ENCODE results near the gene MYO3B. TPM values are rescaled to one million over a fixed set of nuclear protein-coding genes. Genes with fewer than 3 reads are reported as not detected.

Gene MYO3B
- total RNA-seq, 1 experiment from 2014 or later = 0.63 TPM

DNA sequence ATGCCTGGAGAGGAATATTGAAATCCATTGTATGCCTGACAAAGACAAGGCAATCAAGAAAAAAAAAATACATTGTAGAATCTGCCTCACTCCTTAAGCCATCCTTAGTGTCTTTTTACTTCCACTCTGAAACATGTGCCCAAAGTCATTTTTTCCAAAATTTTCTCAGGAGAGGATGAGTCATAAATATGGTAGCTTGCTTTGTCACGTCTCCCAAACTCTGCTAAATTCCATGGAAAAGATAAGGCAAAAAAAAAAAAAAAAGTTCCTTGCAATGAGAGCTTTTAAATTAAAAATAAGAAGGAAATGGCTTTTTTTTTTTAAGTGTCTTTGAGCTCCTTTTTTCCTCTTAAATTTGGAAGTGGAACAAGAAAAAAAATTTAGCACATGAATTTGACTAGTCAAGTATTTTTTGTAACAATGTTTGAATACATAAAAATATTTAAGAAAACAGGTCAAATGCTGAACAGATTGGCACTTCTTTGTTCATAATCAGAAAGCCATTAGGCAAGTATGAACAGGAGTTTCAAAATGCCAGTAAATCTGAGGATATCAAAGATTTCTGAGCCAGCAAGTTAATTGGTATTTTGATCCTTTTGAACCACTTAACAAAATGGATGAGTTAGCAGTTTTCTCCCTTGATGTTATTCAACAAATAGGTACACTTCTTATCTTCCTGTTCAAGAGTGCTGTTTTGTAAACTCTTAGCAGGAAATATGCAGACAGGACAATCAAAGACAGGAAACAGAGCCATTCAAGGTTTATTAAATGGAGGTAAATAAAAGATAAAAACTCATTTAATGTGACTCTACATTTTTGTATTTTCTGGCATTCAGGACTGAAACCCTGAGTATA is 289.8 kb downstream of the MYO3B start:
- no peak overlapping the region for H3K56ac ChIP-seq (ENCODE audit: insufficient read length, low read depth, low read length)
- no peak overlapping the region for H3K4ac ChIP-seq (ENCODE audit: low read depth, low read length)
- no peak overlapping the region for H3K27ac ChIP-seq (ENCODE audit: insufficient read length, low read depth, low read length)
- H3K79me2 ChIP-seq (ENCODE audit: insufficient read depth, low read length) = no peaks in the 10 kb centered on the region
- H3K4me1 ChIP-seq (ENCODE audit: insufficient read depth, low read length) = no peaks in the 10 kb centered on the region; the same call in 1 of the 2 replicates
- no peak overlapping the region for H2BK5ac ChIP-seq (ENCODE audit: insufficient read length, low read length)
- no peak overlapping the region for H2BK20ac ChIP-seq (ENCODE audit: low read depth, low read length, poor library complexity, severe bottlenecking)
- H3K4me2 ChIP-seq (ENCODE audit: insufficient read depth, insufficient read length, low read length) = no peak overlapping the region
- H2AFZ ChIP-seq (ENCODE audit: low read length) = no peak overlapping the region
- H2AK5ac ChIP-seq (ENCODE audit: insufficient read length, low read length) = no peak overlapping the region
- H3K4me3 Mint-ChIP-seq = no peak overlapping the region
- no peaks in the 10 kb centered on the region for H3K23me2 ChIP-seq (ENCODE audit: insufficient read length, low read depth, low read length, poor library complexity, severe bottlenecking)
- H3K27ac Mint-ChIP-seq = no peak overlapping the region
- no peak overlapping the region for H2BK12ac ChIP-seq (ENCODE audit: insufficient read length, low read depth, low read length)
- no CpG with 5 or more reads among the region's 1 CpG for WGBS (ENCODE audit: extremely low coverage, insufficient read length, low lambda C conversion rate)
- no peak overlapping the region for H3K9ac ChIP-seq (ENCODE audit: extremely low read depth, insufficient read length, low read length)
- TF ChIP-seq, protein P1, sequence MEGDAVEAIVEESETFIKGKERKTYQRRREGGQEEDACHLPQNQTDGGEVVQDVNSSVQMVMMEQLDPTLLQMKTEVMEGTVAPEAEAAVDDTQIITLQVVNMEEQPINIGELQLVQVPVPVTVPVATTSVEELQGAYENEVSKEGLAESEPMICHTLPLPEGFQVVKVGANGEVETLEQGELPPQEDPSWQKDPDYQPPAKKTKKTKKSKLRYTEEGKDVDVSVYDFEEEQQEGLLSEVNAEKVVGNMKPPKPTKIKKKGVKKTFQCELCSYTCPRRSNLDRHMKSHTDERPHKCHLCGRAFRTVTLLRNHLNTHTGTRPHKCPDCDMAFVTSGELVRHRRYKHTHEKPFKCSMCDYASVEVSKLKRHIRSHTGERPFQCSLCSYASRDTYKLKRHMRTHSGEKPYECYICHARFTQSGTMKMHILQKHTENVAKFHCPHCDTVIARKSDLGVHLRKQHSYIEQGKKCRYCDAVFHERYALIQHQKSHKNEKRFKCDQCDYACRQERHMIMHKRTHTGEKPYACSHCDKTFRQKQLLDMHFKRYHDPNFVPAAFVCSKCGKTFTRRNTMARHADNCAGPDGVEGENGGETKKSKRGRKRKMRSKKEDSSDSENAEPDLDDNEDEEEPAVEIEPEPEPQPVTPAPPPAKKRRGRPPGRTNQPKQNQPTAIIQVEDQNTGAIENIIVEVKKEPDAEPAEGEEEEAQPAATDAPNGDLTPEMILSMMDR (conservative IDR thresholded peaks at IDR 0.05) = no peak
- H4K8ac ChIP-seq (replicated peaks; ENCODE audit: insufficient read length, low read depth, low read length) = no peak overlapping the region
- H4K5ac ChIP-seq (ENCODE audit: insufficient read length, low read depth, low read length) = no peak overlapping the region
- H3T11ph ChIP-seq (ENCODE audit: low read length) = no peak overlapping the region
- H3K36me3 Mint-ChIP-seq (ENCODE audit: insufficient read depth in 1 of 3, low read depth in 3 of 3) = peaks cover 0 to 2% (median 0%) of the 10 kb centered on the region in 3 experiments; a peak in 1 of 7 replicates
- no peaks in the 10 kb centered on the region; the same call in 1 of the 2 replicates for H3K27me3 Mint-ChIP-seq (ENCODE audit: low read depth)
- no peak overlapping the region for H2BK120ac ChIP-seq (ENCODE audit: low read depth, low read length, poor library complexity, severe bottlenecking)
- H2BK15ac ChIP-seq (ENCODE audit: low read depth, low read length) = no peak overlapping the region
- H3K14ac ChIP-seq (ENCODE audit: insufficient read depth, low read length) = no peak overlapping the region
- H3K79me1 ChIP-seq (ENCODE audit: insufficient read depth, low read depth, low read length, poor library complexity, severe bottlenecking) = no peaks in the 10 kb centered on the region
- H4K91ac ChIP-seq (ENCODE audit: insufficient read length, low read depth, low read length) = no peak overlapping the region
- no peak for DNase-seq
- H3K9me3 Mint-ChIP-seq = peaks cover 0 to 2% of the 10 kb centered on the region in 2 experiments; a peak in 1 of 5 replicates
- H3K4me1 Mint-ChIP-seq = peaks cover 5 to 7% of the 10 kb centered on the region in 2 experiments
- H3K9me3 ChIP-seq (ENCODE audit: control insufficient read depth, low read depth, low read length) = no peaks in the 10 kb centered on the region
- H3K27me3 ChIP-seq (ENCODE audit: insufficient read depth, low read length) = no peaks in the 10 kb centered on the region
- no peak overlapping the region for H3K18ac ChIP-seq (ENCODE audit: insufficient read length, low read depth, low read length)
- H3K23ac ChIP-seq (ENCODE audit: insufficient read length, low read depth, low read length) = no peak overlapping the region
- no peaks in the 10 kb centered on the region for H4K20me1 ChIP-seq (ENCODE audit: control insufficient read depth, insufficient read depth, insufficient read length)

All from H9 (cell line).